Panc1 (cell line): ENCODE data around the gene KRTAP6-1. TPM values are rescaled to one million over a fixed set of nuclear protein-coding genes. Genes with fewer than 3 reads are reported as not detected.

ENCODE experiments used
- ATAC-seq: fragments of 200-7000 bp; cut with Tn5 transposase; 2 replicates; pipeline ENCODE4 v1.9.1; 2020; ENCODE audit warnings: mild to moderate bottlenecking, moderate library complexity
- BruUV-seq: library from RNA; stranded (reverse); fragments of 400-500 nt; replicated peaks from 2 replicates; lab custom pipeline; 2021; lab: Mats Ljungman, UMichigan
- CTCF ChIA-PET: fragments of 300-600 bp; sonication (Branson Sonifier 250); formaldehyde crosslinking; loops from one replicate; lab custom pipeline; 2022; ENCODE audit warnings: antibody characterized with exemption; lab: Charles Lee
- POLR2A ChIA-PET: fragments of 300-600 bp; sonication (Branson Sonifier 250); formaldehyde crosslinking; loops from one replicate; lab custom pipeline; 2022; ENCODE audit warnings: antibody characterized with exemption; lab: Charles Lee
- DNase-seq: peaks from one replicate; pipeline ENCODE4 v3.0.0-alpha.2; 2010; ENCODE audit warnings: low read depth, low spot score
- H3K27ac ChIP-seq: 2 replicates; pipeline ENCODE4 v1.5.1; 2011; ENCODE audit warnings: mild to moderate bottlenecking, low read length, inconsistent platforms
- H3K27me3 ChIP-seq: fragments of 200-500 bp; sonication (Bioruptor generic); 2 replicates; pipeline ENCODE4 v1.6.0; 2014; ENCODE audit warnings: low read length, inconsistent platforms; ENCODE audit not compliant: control insufficient read depth, insufficient read depth
- H3K36me3 ChIP-seq: fragments of 200-500 bp; sonication (Bioruptor generic); 2 replicates; pipeline ENCODE4 v1.5.1; 2014; ENCODE audit warnings: inconsistent platforms, mild to moderate bottlenecking, low read length, moderate library complexity; ENCODE audit not compliant: control insufficient read depth, insufficient read depth
- H3K4me1 ChIP-seq: 2 replicates; pipeline ENCODE4 v1.5.1; 2011; ENCODE audit warnings: inconsistent platforms, mild to moderate bottlenecking, low read length, moderate library complexity; ENCODE audit not compliant: control insufficient read depth, insufficient read depth
- H3K4me3 ChIP-seq, 2 experiments: 2 replicates each; pipeline ENCODE4 v1.5.1; 2011 to 2012; ENCODE audit warnings: low read depth in 2 of 2, low read length in 2 of 2, mild to moderate bottlenecking in 2 of 2, inconsistent platforms in 1 of 2, moderate library complexity in 1 of 2
- H3K9me3 ChIP-seq: fragments of 200-500 bp; sonication (Bioruptor generic); 2 replicates; pipeline ENCODE4 v1.5.1; 2014; ENCODE audit warnings: low read depth, mild to moderate bottlenecking, inconsistent platforms, low read length, moderate library complexity; ENCODE audit not compliant: control insufficient read depth, insufficient read depth
- CTCF ChIP-seq: fragments of 450-650 bp; IDR thresholded peaks from 2 replicates; pipeline ENCODE4 v1.5.1; 2017; ENCODE audit warnings: mild to moderate bottlenecking
- POLR2AphosphoS5 ChIP-seq: IDR thresholded peaks from 2 replicates; pipeline ENCODE4 v1.6.1; 2012; ENCODE audit warnings: mild to moderate bottlenecking, low read depth, low read length, moderate library complexity
- REST ChIP-seq, 2 experiments: IDR thresholded peaks; 2 replicates each; pipeline ENCODE4 v1.6.1; 2011 to 2012; ENCODE audit warnings: low read depth in 2 of 2, control low read depth in 1 of 2, low read length in 1 of 2, mild to moderate bottlenecking in 1 of 2, moderate library complexity in 1 of 2; ENCODE audit not compliant: insufficient read depth in 1 of 2
- SIN3A ChIP-seq: IDR thresholded peaks from 2 replicates; pipeline ENCODE4 v1.6.1; 2012; ENCODE audit warnings: low read depth, mild to moderate bottlenecking, low read length, moderate library complexity, borderline replicate concordance; ENCODE audit not compliant: insufficient read depth
- TCF7L2 ChIP-seq: IDR thresholded peaks from 2 replicates; pipeline ENCODE4 v1.6.1; 2011; ENCODE audit warnings: mild to moderate bottlenecking, low read depth, low read length, inconsistent platforms
- in situ Hi-C: cut with HindIII; loops from 2 replicates; pipeline ENCODE4 v1.10.0; 2016; ENCODE audit warnings: low sequenced_read_pairs, low pct_unique_long_range_greater_than_20kb
- intact Hi-C: fragments of 100-400 bp; cut with micrococcal nuclease; formaldehyde crosslinking; loops from one replicate; pipeline ENCODE4 v1.10.0; 2022; ENCODE audit not compliant: unreplicated experiment
- total RNA-seq: library from RNA; stranded (reverse); gene quantifications from one replicate; pipeline ENCODE4 v1.2.1, GENCODE V29; 2021; ENCODE audit not compliant: unreplicated experiment

The KRTAP6-1 gene
- total RNA-seq, 1 experiment from 2014 or later: not detected

GRCh38 chr21:30600787-30601186 lies 12.9 kb downstream of the KRTAP6-1 start, which contains the start of gene KRTAP22-1:
TSS of gene KRTAP22-1 (plus strand) at chr21:30601087.
- no peak for DNase-seq
- intact Hi-C loops: no loop called here
- Histone ChIP-seq H3K27me3 (no peaks in the 10 kb centered on the region), H3K27ac (no peak within 1 kb of the TSS), H3K4me1 (no peaks in the 10 kb centered on the region), H3K9me3 (no peaks in the 10 kb centered on the region), H3K4me3 (no peak within 1 kb of the TSS), H3K36me3 (no peaks in the 10 kb centered on the region)
- in situ Hi-C loops: no loop called here
- TF ChIP-seq REST (IDR thresholded peaks at IDR 0.05; ENCODE audit: insufficient read depth in 1 of 2, low read depth in 2 of 2, low read length in 1 of 2): no peak
- TF ChIP-seq SIN3A: no peak
- POLR2A ChIA-PET: interaction anchor here (0.7 kb wide), 1 partner anchor 36 kb away, joined by 6 read pairs; no protein-coding TSS in a partner anchor
- BruUV-seq: no TSS peak
- CTCF ChIA-PET: no interaction called here
- ATAC-seq: no peak

GRCh38 chr21:30598802-30599201 lies 14.9 kb downstream of the KRTAP6-1 start, which contains the start of gene KRTAP6-2:
TSS of gene KRTAP6-2 (minus strand) at chr21:30598902. CDS start at chr21:30598874, 28 bp downstream.
- Histone ChIP-seq H3K27ac (no peak within 1 kb of the TSS), H3K4me1 (no peaks in the 10 kb centered on the region), H3K9me3 (no peaks in the 10 kb centered on the region), H3K36me3 (no peaks in the 10 kb centered on the region), H3K4me3 (no peak within 1 kb of the TSS), H3K27me3 (no peaks in the 10 kb centered on the region)
- CTCF ChIA-PET: no interaction called here
- in situ Hi-C loops (no loop called here), intact Hi-C loops (no loop called here)
- TF ChIP-seq TCF7L2: no peak
- no peak for TF ChIP-seq POLR2AphosphoS5
- no peak for TF ChIP-seq CTCF
- no TSS peak for BruUV-seq
- POLR2A ChIA-PET: no interaction called here
- DNase-seq (no peak), ATAC-seq (no peak)

- ATAC-seq (no peak), DNase-seq (no peak)
- no TSS peak for BruUV-seq
- no peak for TF ChIP-seq SIN3A
- no peak for TF ChIP-seq TCF7L2
- TF ChIP-seq REST (IDR thresholded peaks at IDR 0.05; ENCODE audit: insufficient read depth in 1 of 2, low read depth in 2 of 2, low read length in 1 of 2): no peak
- no peak for TF ChIP-seq POLR2AphosphoS5
- TF ChIP-seq CTCF: no peak
- in situ Hi-C loops (no loop called here), intact Hi-C loops (no loop called here)
- H3K27me3 ChIP-seq: no peaks in the 10 kb centered on the region
- H3K36me3 ChIP-seq: no peaks in the 10 kb centered on the region
- CTCF ChIA-PET: no interaction called here
- no peaks in the 10 kb centered on the region for H3K4me1 ChIP-seq
- H3K9me3 ChIP-seq: no peaks in the 10 kb centered on the region
- no peak within 1 kb of the TSS for H3K4me3 ChIP-seq
- H3K27ac ChIP-seq: no peak within 1 kb of the TSS
- POLR2A ChIA-PET: no interaction called here
These were observed 21.6 kb downstream of the KRTAP6-1 start, which contains the start of gene KRTAP6-3 for GRCh38 chr21:30592140-30592539. TSS of gene KRTAP6-3 (plus strand) at chr21:30592440. CDS start at chr21:30592446, 6 bp downstream.
